HCT116 (cell line): ENCODE measurements around the gene C2orf80. TPM values are rescaled to one million over a fixed set of nuclear protein-coding genes. Genes with fewer than 3 reads are reported as not detected.

ENCODE experiments used
- ATAC-seq: fragments of 200-7000 bp; cut with Tn5 transposase; 2 replicates; pipeline ENCODE4 v1.9.1; 2020; ENCODE audit warnings: mild to moderate bottlenecking, moderate library complexity
- BruUV-seq: library from RNA; stranded (reverse); fragments of 400-500 nt; replicated peaks from 2 replicates; lab custom pipeline; 2021; lab: Mats Ljungman, UMichigan
- CTCF ChIA-PET: fragments of 300-600 bp; sonication (Branson Sonifier 250); formaldehyde crosslinking; loops from one replicate; lab custom pipeline; 2021; ENCODE audit warnings: antibody characterized with exemption; lab: Charles Lee
- POLR2A ChIA-PET: fragments of 300-600, 350-600 bp; sonication (Branson Sonifier 250); formaldehyde crosslinking; loops from one replicate; lab custom pipeline; 2021; ENCODE audit warnings: antibody characterized with exemption; lab: Charles Lee
- RAD21 ChIA-PET, 2 experiments: fragments of 300-600 bp; sonication (Branson Sonifier 250); formaldehyde crosslinking; loops; one replicate each; lab custom pipeline; 2023; ENCODE audit warnings: low total read pairs in 2 of 2; ENCODE audit not compliant: uncharacterized antibody in 2 of 2, unreplicated experiment in 2 of 2, low non-redundant PET in 1 of 2; lab: Charles Lee
- DNase-seq: peaks from one replicate; pipeline ENCODE4 v3.0.0-alpha.2; 2010; ENCODE audit warnings: low read depth, low spot score
- H2AFZ ChIP-seq: fragments of 200-600 bp; shearing (Covaris generic), sonication (generic); 2 replicates; pipeline ENCODE4 v1.6.1; 2017; ENCODE audit warnings: low read depth, mixed run types, mixed read lengths, antibody characterized with exemption, low read length; ENCODE audit not compliant: poor library complexity, severe bottlenecking
- H3K27ac ChIP-seq: 2 replicates; pipeline ENCODE4 v1.5.1; 2012; ENCODE audit warnings: low read depth, low read length
- H3K27me3 ChIP-seq: fragments of 200-600 bp; sonication (generic); 2 replicates; pipeline ENCODE4 v1.6.1; 2016; ENCODE audit warnings: mixed run types, low read length, mixed read lengths; ENCODE audit not compliant: insufficient read depth
- H3K36me3 ChIP-seq, 2 experiments: fragments of 200-500 bp in 1 of 2; fragments of 200-600 bp in 1 of 2; sonication (Bioruptor generic) in 1 of 2; sonication (generic) in 1 of 2; 2 replicates each; pipeline versions ENCODE4 v1.5.1 to v1.6.1; 2014 to 2016; ENCODE audit warnings: low read length in 2 of 2, inconsistent platforms in 1 of 2, mixed read lengths in 1 of 2, mixed run types in 1 of 2; ENCODE audit not compliant: insufficient read depth in 2 of 2, control insufficient read depth in 1 of 2
- H3K4me1 ChIP-seq, 2 experiments: fragments of 200-600 bp in 1 of 2; sonication (generic) in 1 of 2; 2 replicates each; pipeline versions ENCODE4 v1.5.1 to v1.6.1; 2012 to 2017; ENCODE audit warnings: low read length in 2 of 2, inconsistent platforms in 1 of 2, mild to moderate bottlenecking in 1 of 2, mixed read lengths in 1 of 2, mixed run types in 1 of 2, moderate library complexity in 1 of 2; ENCODE audit not compliant: insufficient read depth in 2 of 2, control insufficient read depth in 1 of 2
- H3K4me2 ChIP-seq: fragments of 200-600 bp; sonication (generic); 2 replicates; pipeline ENCODE4 v1.6.1; 2017; ENCODE audit warnings: mixed run types, low read length, mixed read lengths
- H3K4me3 ChIP-seq, 2 experiments: fragments of 200-600 bp in 1 of 2; sonication (generic) in 1 of 2; replicated peaks in 1 of 2; 2 replicates each; pipeline ENCODE4 v1.5.1; 2011 to 2016; ENCODE audit warnings: low read length in 2 of 2, control low read depth in 1 of 2, low read depth in 1 of 2, mild to moderate bottlenecking in 1 of 2, mixed read lengths in 1 of 2, mixed run types in 1 of 2
- H3K79me2 ChIP-seq: fragments of 200-600 bp; sonication (generic); 2 replicates; pipeline ENCODE4 v1.6.1; 2017; ENCODE audit warnings: mild to moderate bottlenecking, mixed run types, low read length, moderate library complexity, mixed read lengths; ENCODE audit not compliant: insufficient read depth
- H3K9ac ChIP-seq: fragments of 200-600 bp; sonication (generic); 2 replicates; pipeline ENCODE4 v1.6.1; 2016; ENCODE audit warnings: low read length, mixed read lengths
- H3K9me2 ChIP-seq: fragments of 200-600 bp; sonication (generic), shearing (Covaris generic); 2 replicates; pipeline ENCODE4 v1.6.1; 2017; ENCODE audit warnings: mixed run types, mild to moderate bottlenecking, moderate library complexity; ENCODE audit not compliant: insufficient read depth
- H3K9me3 ChIP-seq, 2 experiments: fragments of 200-500 bp in 1 of 2; fragments of 200-600 bp in 1 of 2; sonication (Bioruptor generic) in 1 of 2; sonication (generic) in 1 of 2; 2 replicates each; pipeline ENCODE4 v1.6.1; 2014 to 2017; ENCODE audit warnings: low read length in 2 of 2, mixed read lengths in 2 of 2, inconsistent platforms in 1 of 2, low read depth in 1 of 2, mild to moderate bottlenecking in 1 of 2, mixed run types in 1 of 2, moderate library complexity in 1 of 2; ENCODE audit not compliant: control insufficient read depth in 1 of 2, insufficient read depth in 1 of 2
- H4K20me1 ChIP-seq: fragments of 200-600 bp; sonication (generic), shearing (Covaris generic); 2 replicates; pipeline ENCODE4 v1.6.1; 2017; ENCODE audit warnings: mixed run types, mild to moderate bottlenecking, moderate library complexity; ENCODE audit not compliant: insufficient read depth
- CEBPB ChIP-seq: IDR thresholded peaks from 2 replicates; pipeline ENCODE4 v1.6.1; 2012; ENCODE audit warnings: low read depth
- EZH2phosphoT487 ChIP-seq: fragments of 200-600 bp; IDR thresholded peaks from 2 replicates; pipeline ENCODE4 v1.6.1; 2018; ENCODE audit warnings: antibody characterized with exemption, borderline replicate concordance
- JUND ChIP-seq: IDR thresholded peaks from 2 replicates; pipeline ENCODE4 v1.6.1; 2012
- SIN3A ChIP-seq: IDR thresholded peaks from 2 replicates; pipeline ENCODE4 v1.6.1; 2012; ENCODE audit warnings: low read depth
- YY1 ChIP-seq: IDR thresholded peaks from 2 replicates; pipeline ENCODE4 v1.6.1; 2011; ENCODE audit warnings: low read length, low read depth, moderate library complexity, mild to moderate bottlenecking; ENCODE audit not compliant: insufficient replicate concordance; ENCODE audit errors: extremely low read depth
- intact Hi-C: fragments of 100-400 bp; cut with micrococcal nuclease; formaldehyde crosslinking; loops from 2 replicates; pipeline ENCODE4 v1.10.0; 2022
- total RNA-seq: library from RNA; stranded (reverse); gene quantifications from one replicate; pipeline ENCODE4 v1.2.1, GENCODE V29; 2021; ENCODE audit not compliant: unreplicated experiment

Gene C2orf80
- total RNA-seq, 1 experiment from 2014 or later, result not detected

DNA sequence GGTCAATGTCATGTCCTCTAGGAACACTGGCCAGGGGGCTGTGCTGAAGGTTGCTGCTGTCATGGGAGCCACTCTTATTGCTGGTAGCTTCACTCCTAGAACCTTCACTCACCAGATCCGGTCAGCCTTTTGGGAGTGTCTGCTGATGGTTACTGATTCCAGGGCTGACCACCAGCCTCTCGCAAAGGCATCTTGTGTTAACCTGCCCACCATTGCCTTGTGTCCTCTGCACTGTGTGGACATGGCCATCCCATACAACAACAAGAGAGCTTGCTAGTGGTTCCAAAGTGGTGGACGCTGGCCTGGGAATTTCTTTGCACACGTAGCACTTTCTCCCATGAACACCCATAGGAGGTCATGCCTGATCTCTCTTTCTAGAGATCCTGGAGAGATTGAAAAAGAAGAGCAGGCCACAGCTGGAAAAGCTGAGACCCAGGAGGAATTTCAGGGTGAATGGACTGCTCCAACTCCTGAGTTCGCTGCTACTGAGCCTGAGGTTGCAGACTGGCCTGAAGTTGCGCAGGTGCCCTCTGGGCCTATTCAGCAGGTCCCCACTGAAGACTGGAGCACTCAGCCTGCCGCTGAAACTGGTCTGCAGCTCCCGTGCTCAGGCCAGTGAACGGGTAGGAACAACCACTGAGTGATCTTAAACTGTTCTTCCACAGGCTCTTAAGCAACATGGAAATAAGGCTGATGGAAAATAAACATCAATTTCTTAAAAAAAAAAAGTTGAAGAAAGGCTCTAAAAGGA lies 18.7 kb upstream of the C2orf80 start:
- Histone ChIP-seq H3K4me2 (no peak overlapping the region), H3K9ac (no peak overlapping the region), H2AFZ (no peak overlapping the region), H3K27ac (no peak overlapping the region), H3K27me3 (no peaks in the 10 kb centered on the region), H3K4me1 (no peaks in the 10 kb centered on the region), H3K9me3 (no peaks in the 10 kb centered on the region), H3K36me3 (no peaks in the 10 kb centered on the region), H3K4me3 (no peak overlapping the region), H4K20me1 (no peaks in the 10 kb centered on the region), H3K79me2 (no peaks in the 10 kb centered on the region), H3K9me2 (no peaks in the 10 kb centered on the region)
- CTCF ChIA-PET, result no interaction called here
- BruUV-seq, result no TSS peak
- RAD21 ChIA-PET, result no interaction called here
- no peak for DNase-seq
- intact Hi-C loops, result no loop called here
- POLR2A ChIA-PET, result no interaction called here
- ATAC-seq, result no peak
- no peak for TF ChIP-seq EZH2phosphoT487
- TF ChIP-seq CEBPB, result no peak
- TF ChIP-seq JUND, result no peak

DNA sequence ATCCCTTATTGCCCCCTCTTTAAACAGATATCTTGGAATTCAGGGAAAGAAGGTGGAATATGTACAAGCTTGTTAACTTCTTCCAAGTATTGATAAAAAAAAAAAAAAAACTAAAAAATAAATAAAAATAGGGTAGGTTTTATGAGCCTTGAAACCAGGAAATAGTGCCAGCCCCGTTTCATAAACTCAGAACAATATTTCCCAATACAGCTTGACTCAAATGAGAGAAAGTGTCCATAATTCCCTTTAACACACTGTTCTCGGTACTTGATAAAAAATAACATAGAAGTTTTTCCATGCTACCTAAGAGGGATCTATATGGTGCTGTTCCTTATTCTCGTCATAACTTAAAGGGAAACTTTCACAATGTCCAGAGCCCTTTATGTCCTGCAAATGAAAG lies 17.9 kb upstream of the C2orf80 start:
- Histone ChIP-seq H3K4me2 (no peak overlapping the region), H3K36me3 (no peaks in the 10 kb centered on the region), H4K20me1 (no peaks in the 10 kb centered on the region), H3K4me1 (no peaks in the 10 kb centered on the region), H3K27me3 (no peaks in the 10 kb centered on the region), H3K9ac (no peak overlapping the region), H2AFZ (no peak overlapping the region), H3K9me3 (no peaks in the 10 kb centered on the region), H3K79me2 (no peaks in the 10 kb centered on the region), H3K4me3 (no peak overlapping the region), H3K27ac (no peak overlapping the region), H3K9me2 (no peaks in the 10 kb centered on the region)
- TF ChIP-seq SIN3A, result no peak
- TF ChIP-seq YY1, result no peak
- ChIA-PET POLR2A (no interaction called here), CTCF (no interaction called here), RAD21 (no interaction called here)
- BruUV-seq, result no TSS peak
- ATAC-seq (no peak), DNase-seq (no peak)
- intact Hi-C loops, result no loop called here
